ENCODE data around the gene C7orf33. TPM values are rescaled to one million over a fixed set of nuclear protein-coding genes. Genes with fewer than 3 reads are reported as not detected.

C7orf33 gene
- total and polyA plus RNA-seq, 7 experiments from 2014 or later: not detected

- Mint-ChIP-seq H3K4me3 (peak overlapping the region in 4 of 10 donors; percentile 50 to 56 (median 53)), H3K4me1 (peaks cover 34 to 80% (median 68%) of the 10 kb centered on the region in 7 donors), H3K27ac (peak overlapping the region in 1 of 9 donors; percentile 38), H3K27me3 (peaks cover 0 to 35% (median 0%) of the 10 kb centered on the region in 5 donors), H3K36me3 (peaks cover 0 to 5% (median 0%) of the 10 kb centered on the region in 5 donors), H3K9me3 (peaks cover 0 to 4% (median 0%) of the 10 kb centered on the region in 11 donors)
- Histone ChIP-seq H3K27me3 (ENCODE audit: control insufficient read depth in 2 of 2, insufficient read depth in 2 of 2, low read length in 2 of 2) (no peaks in the 10 kb centered on the region), H3K4me3 (ENCODE audit: low read length) (no peak overlapping the region), H3K9me3 (ENCODE audit: control insufficient read depth in 2 of 3, low read length in 3 of 3) (no peaks in the 10 kb centered on the region), H3K27ac (ENCODE audit: low read depth, low read length) (no peak overlapping the region), H3K4me1 (ENCODE audit: control insufficient read depth in 2 of 2, insufficient read depth in 2 of 2, low read length in 2 of 2) (peaks cover 16 to 30% of the 10 kb centered on the region in 2 donors), H3K36me3 (ENCODE audit: control insufficient read depth in 2 of 3, insufficient read depth in 3 of 3, low read length in 3 of 3) (no peaks in the 10 kb centered on the region)
- CTCF ChIA-PET: no interaction called here
- DNase-seq (no peak), ATAC-seq (no peak)
- POLR2A ChIA-PET: no interaction called here
- intact Hi-C loops (cut with micrococcal nuclease): loop anchor here in 1 of 2 donors (5.0 kb wide), 1 partner anchor 335 kb away; no protein-coding TSS in a partner anchor
These were observed 36.3 kb downstream of the C7orf33 start for GRCh38 chr7:148626828-148627227.

- Mint-ChIP-seq H3K36me3 (peaks cover 0 to 8% (median 0%) of the 10 kb centered on the region in 5 donors), H3K4me3 (peak overlapping the region; percentile 52 to 80 (median 68)), H3K4me1 (peaks cover 37 to 89% (median 76%) of the 10 kb centered on the region in 7 donors), H3K27me3 (peaks cover 0 to 35% (median 0%) of the 10 kb centered on the region in 5 donors), H3K9me3 (peaks cover 0 to 9% (median 0%) of the 10 kb centered on the region in 11 donors), H3K27ac (peak overlapping the region in 5 of 9 donors; percentile 4 to 48 (median 37))
- H3K27me3 ChIP-seq (ENCODE audit: control insufficient read depth in 2 of 2, insufficient read depth in 2 of 2, low read length in 2 of 2): no peaks in the 10 kb centered on the region
- no peak overlapping the region for H3K27ac ChIP-seq (ENCODE audit: low read depth, low read length)
- POLR2A ChIA-PET: interaction anchor here (0.6 kb wide), 1 partner anchor 257 kb away, joined by 3 read pairs; no protein-coding TSS in a partner anchor
- DNase-seq (no peak), ATAC-seq (no peak)
- peaks cover 16 to 36% of the 10 kb centered on the region in 2 donors for H3K4me1 ChIP-seq (ENCODE audit: control insufficient read depth in 2 of 2, insufficient read depth in 2 of 2, low read length in 2 of 2)
- intact Hi-C loops (cut with micrococcal nuclease): loop anchor here (1.0 to 5.0 kb wide), 3 partner anchors 53 to 334 kb away; no protein-coding TSS in a partner anchor
- H3K36me3 ChIP-seq (ENCODE audit: control insufficient read depth in 2 of 3, insufficient read depth in 3 of 3, low read length in 3 of 3): no peaks in the 10 kb centered on the region
- no peak overlapping the region for H3K4me3 ChIP-seq (ENCODE audit: low read length)
- CTCF ChIA-PET: interaction anchor here (1.2 kb wide), 1 partner anchor 335 kb away, joined by 3 read pairs; no protein-coding TSS in a partner anchor
- H3K9me3 ChIP-seq (ENCODE audit: control insufficient read depth in 2 of 3, low read length in 3 of 3): no peaks in the 10 kb centered on the region
These were observed 37.4 kb downstream of the C7orf33 start for GRCh38 chr7:148628011-148628410.

DNA sequence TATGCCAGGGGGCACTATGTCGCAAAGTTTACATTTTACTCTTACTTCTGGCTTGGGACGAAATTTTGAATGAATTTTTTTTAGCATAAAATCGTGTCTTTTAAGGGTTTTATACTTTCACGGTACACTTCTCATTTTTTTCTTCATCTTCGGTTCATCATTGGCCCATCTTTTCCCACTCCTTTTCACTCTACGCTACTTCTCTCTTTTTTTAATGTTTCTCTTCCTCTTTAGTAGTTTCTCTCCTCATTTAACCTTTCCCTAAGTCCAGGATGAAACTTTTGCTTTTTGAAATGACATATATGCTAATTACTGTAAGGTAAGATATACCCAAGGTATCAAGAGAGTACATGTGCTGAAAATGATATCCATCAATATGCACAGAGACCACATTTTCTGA lies 39.5 kb downstream of the C7orf33 start:
- H3K4me3 ChIP-seq (ENCODE audit: low read length): no peak overlapping the region
- H3K27me3 Mint-ChIP-seq: peaks cover 0 to 31% (median 0%) of the 10 kb centered on the region in 5 donors
- peaks cover 0 to 12% (median 2%) of the 10 kb centered on the region in 11 donors for H3K9me3 Mint-ChIP-seq
- peak overlapping the region in 6 of 10 donors; percentile 0 to 29 (median 5) for H3K4me3 Mint-ChIP-seq
- H3K4me1 Mint-ChIP-seq: peaks cover 37 to 79% (median 70%) of the 10 kb centered on the region in 7 donors
- peaks cover 0 to 13% (median 0%) of the 10 kb centered on the region in 5 donors for H3K36me3 Mint-ChIP-seq
- ChIA-PET POLR2A (interaction anchor here (1.4 kb wide), 1 partner anchor 69 kb away, joined by 5 read pairs; the partner anchor contains the start of gene CUL1), CTCF (no interaction called here)
- intact Hi-C loops (cut with micrococcal nuclease): no loop called here
- no peaks in the 10 kb centered on the region for H3K9me3 ChIP-seq (ENCODE audit: control insufficient read depth in 2 of 3, low read length in 3 of 3)
- ATAC-seq (no peak), DNase-seq (no peak)
- H3K36me3 ChIP-seq (ENCODE audit: control insufficient read depth in 2 of 3, insufficient read depth in 3 of 3, low read length in 3 of 3): no peaks in the 10 kb centered on the region
- H3K27ac Mint-ChIP-seq: peak overlapping the region in 1 of 9 donors; percentile 17
- peaks cover 16 to 37% of the 10 kb centered on the region in 2 donors for H3K4me1 ChIP-seq (ENCODE audit: control insufficient read depth in 2 of 2, insufficient read depth in 2 of 2, low read length in 2 of 2)
- H3K27ac ChIP-seq (ENCODE audit: low read depth, low read length): no peak overlapping the region
- H3K27me3 ChIP-seq (ENCODE audit: control insufficient read depth in 2 of 2, insufficient read depth in 2 of 2, low read length in 2 of 2): no peaks in the 10 kb centered on the region

GRCh38 chr7:148633761-148634160 lies 43.2 kb downstream of the C7orf33 start:
- CTCF ChIA-PET: interaction anchor here (1.0 kb wide), 1 partner anchor 19 kb away, joined by 3 read pairs; no protein-coding TSS in a partner anchor
- Mint-ChIP-seq H3K27me3 (peaks cover 0 to 27% (median 0%) of the 10 kb centered on the region in 5 donors), H3K27ac (peak overlapping the region in 2 of 9 donors; percentile 2 to 16), H3K4me1 (peaks cover 19 to 48% (median 42%) of the 10 kb centered on the region in 7 donors), H3K4me3 (peak overlapping the region in 5 of 10 donors; percentile 3 to 65 (median 54)), H3K9me3 (peaks cover 0 to 12% (median 2%) of the 10 kb centered on the region in 11 donors), H3K36me3 (peaks cover 0 to 13% (median 0%) of the 10 kb centered on the region in 5 donors)
- ATAC-seq (no peak), DNase-seq (no peak)
- Histone ChIP-seq H3K9me3 (ENCODE audit: control insufficient read depth in 2 of 3, low read length in 3 of 3) (no peaks in the 10 kb centered on the region), H3K27me3 (ENCODE audit: control insufficient read depth in 2 of 2, insufficient read depth in 2 of 2, low read length in 2 of 2) (no peaks in the 10 kb centered on the region), H3K27ac (ENCODE audit: low read depth, low read length) (no peak overlapping the region), H3K36me3 (ENCODE audit: control insufficient read depth in 2 of 3, insufficient read depth in 3 of 3, low read length in 3 of 3) (no peaks in the 10 kb centered on the region), H3K4me3 (ENCODE audit: low read length) (no peak overlapping the region), H3K4me1 (ENCODE audit: control insufficient read depth in 2 of 2, insufficient read depth in 2 of 2, low read length in 2 of 2) (peaks cover 10 to 20% of the 10 kb centered on the region in 2 donors)
- intact Hi-C loops (cut with micrococcal nuclease): no loop called here
- POLR2A ChIA-PET: interaction anchor here (0.6 kb wide), 1 partner anchor 67 kb away, joined by 3 read pairs; no protein-coding TSS in a partner anchor

GRCh38 chr7:148637094-148637493 lies 46.5 kb downstream of the C7orf33 start:
- ATAC-seq: no peak
- Histone ChIP-seq H3K27ac (ENCODE audit: low read depth, low read length) (no peak overlapping the region), H3K36me3 (ENCODE audit: control insufficient read depth in 2 of 3, insufficient read depth in 3 of 3, low read length in 3 of 3) (no peaks in the 10 kb centered on the region), H3K27me3 (ENCODE audit: control insufficient read depth in 2 of 2, insufficient read depth in 2 of 2, low read length in 2 of 2) (no peaks in the 10 kb centered on the region), H3K4me1 (ENCODE audit: control insufficient read depth in 2 of 2, insufficient read depth in 2 of 2, low read length in 2 of 2) (peaks cover 3 to 14% of the 10 kb centered on the region in 2 donors), H3K4me3 (ENCODE audit: low read length) (no peak overlapping the region), H3K9me3 (ENCODE audit: control insufficient read depth in 2 of 3, low read length in 3 of 3) (no peaks in the 10 kb centered on the region)
- POLR2A ChIA-PET: no interaction called here
- DNase-seq: no peak
- Mint-ChIP-seq H3K4me1 (peaks cover 10 to 20% (median 15%) of the 10 kb centered on the region in 7 donors), H3K27me3 (peaks cover 0 to 10% (median 0%) of the 10 kb centered on the region in 5 donors), H3K9me3 (peaks cover 0 to 9% (median 2%) of the 10 kb centered on the region in 11 donors), H3K36me3 (peaks cover 0 to 5% (median 0%) of the 10 kb centered on the region in 5 donors), H3K27ac (no peak overlapping the region), H3K4me3 (no peak overlapping the region)
- CTCF ChIA-PET: no interaction called here
- intact Hi-C loops (cut with micrococcal nuclease): no loop called here

DNA sequence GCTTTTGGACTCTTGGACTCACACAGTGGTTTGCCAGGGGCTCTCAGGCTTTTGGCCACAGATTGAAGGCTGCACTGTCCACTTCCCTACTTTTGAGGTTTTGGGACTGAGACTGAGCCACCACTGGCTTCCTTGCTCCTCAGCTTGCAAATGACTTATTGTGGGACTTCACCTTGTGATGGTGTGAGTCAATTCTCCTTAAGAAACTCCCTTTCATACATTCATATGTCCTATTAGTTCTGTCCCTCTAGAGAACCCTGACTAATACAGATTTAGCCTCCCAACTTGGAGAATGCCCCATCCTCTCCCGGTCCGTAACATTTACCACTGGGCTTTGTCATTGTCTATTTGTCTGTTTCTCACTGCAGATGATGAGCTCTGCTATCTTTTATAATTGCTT lies 55.3 kb downstream of the C7orf33 start:
- CTCF ChIA-PET: no interaction called here
- no peak overlapping the region for H3K4me3 ChIP-seq (ENCODE audit: low read length)
- H3K4me1 ChIP-seq (ENCODE audit: control insufficient read depth in 2 of 2, insufficient read depth in 2 of 2, low read length in 2 of 2): no peaks in the 10 kb centered on the region
- no peak for DNase-seq
- H3K27me3 ChIP-seq (ENCODE audit: control insufficient read depth in 2 of 2, insufficient read depth in 2 of 2, low read length in 2 of 2): no peaks in the 10 kb centered on the region
- no peaks in the 10 kb centered on the region for H3K36me3 ChIP-seq (ENCODE audit: control insufficient read depth in 2 of 3, insufficient read depth in 3 of 3, low read length in 3 of 3)
- Mint-ChIP-seq H3K4me3 (no peak overlapping the region), H3K4me1 (peaks cover 0 to 2% (median 0%) of the 10 kb centered on the region in 7 donors), H3K27me3 (peaks cover 0 to 19% (median 4%) of the 10 kb centered on the region in 5 donors), H3K9me3 (peaks cover 0 to 2% (median 0%) of the 10 kb centered on the region in 11 donors), H3K27ac (peak overlapping the region in 1 of 9 donors; percentile 32), H3K36me3 (no peaks in the 10 kb centered on the region)
- POLR2A ChIA-PET: no interaction called here
- no peaks in the 10 kb centered on the region for H3K9me3 ChIP-seq (ENCODE audit: control insufficient read depth in 2 of 3, low read length in 3 of 3)
- no peak for ATAC-seq
- intact Hi-C loops (cut with micrococcal nuclease): no loop called here
- no peak overlapping the region for H3K27ac ChIP-seq (ENCODE audit: low read depth, low read length)
